Endodermal cell (in vitro differentiated cells): Measurements from ENCODE around the gene AIM2. TPM values are rescaled to one million over a fixed set of nuclear protein-coding genes. Genes with fewer than 3 reads are reported as not detected.

Experiments
- DNase-seq: peaks from one replicate; pipeline ENCODE4 v3.0.0-alpha.2; 2017
- H3K27ac ChIP-seq: 2 replicates; pipeline ENCODE4 v1.5.1; 2013; ENCODE audit warnings: mild to moderate bottlenecking, low read depth, low read length, moderate library complexity
- H3K27me3 ChIP-seq: 2 replicates; pipeline ENCODE4 v1.6.1; 2013; ENCODE audit warnings: mild to moderate bottlenecking, low read length, moderate library complexity; ENCODE audit not compliant: insufficient read depth, control insufficient read depth, poor library complexity, severe bottlenecking
- H3K36me3 ChIP-seq: 2 replicates; pipeline ENCODE4 v1.7.0; 2013; ENCODE audit warnings: mild to moderate bottlenecking, low read length, moderate library complexity; ENCODE audit not compliant: control insufficient read depth, insufficient read depth
- H3K4me1 ChIP-seq: one replicate; pipeline ENCODE4 v1.7.0; 2013; ENCODE audit warnings: low read length; ENCODE audit not compliant: control insufficient read depth, insufficient read depth
- H3K4me3 ChIP-seq: 2 replicates; pipeline ENCODE4 v1.5.1; 2013; ENCODE audit warnings: mild to moderate bottlenecking, low read length, moderate library complexity
- H3K9ac ChIP-seq: 2 replicates; pipeline ENCODE4 v1.6.1; 2013; ENCODE audit warnings: mild to moderate bottlenecking, low read length, moderate library complexity; ENCODE audit not compliant: poor library complexity, severe bottlenecking; ENCODE audit errors: extremely low read depth
- H3K9me3 ChIP-seq: 2 replicates; pipeline ENCODE4 v1.6.1; 2013; ENCODE audit warnings: mild to moderate bottlenecking, low read length, moderate library complexity; ENCODE audit not compliant: control insufficient read depth
- H3K27ac Mint-ChIP-seq: 2 replicates; pipeline ENCODE4 v1.8.0; 2020; ENCODE audit warnings: mixed read lengths
- H3K27me3 Mint-ChIP-seq: 2 replicates; pipeline ENCODE4 v1.8.0; 2021; ENCODE audit warnings: mild to moderate bottlenecking, mixed read lengths; ENCODE audit not compliant: insufficient read depth
- H3K36me3 Mint-ChIP-seq: 2 replicates; pipeline ENCODE4 v1.8.0; 2020; ENCODE audit warnings: low read depth, mixed read lengths
- H3K4me1 Mint-ChIP-seq: 2 replicates; pipeline ENCODE4 v1.8.0; 2020; ENCODE audit warnings: mixed read lengths
- H3K4me3 Mint-ChIP-seq: 2 replicates; pipeline ENCODE4 v1.8.0; 2020; ENCODE audit warnings: mild to moderate bottlenecking, moderate library complexity, mixed read lengths
- H3K9me3 Mint-ChIP-seq: 2 replicates; pipeline ENCODE4 v1.8.0; 2020; ENCODE audit warnings: mild to moderate bottlenecking, mixed read lengths
- WGBS, 2 experiments: methylation state at CpG; one replicate each; pipeline versions ENCODE4 v1.1.5 to v1.1.7; 2013; ENCODE audit warnings: missing lambda C conversion rate in 2 of 2, mixed read lengths in 1 of 2; ENCODE audit not compliant: insufficient coverage in 1 of 2, insufficient read length in 1 of 2; 5-methylcytosine and 5-hydroxymethylcytosine counted together
- total RNA-seq, 2 donors: library from RNA; stranded (reverse); fragmentation: NEBNext Ultra II Directional in 1 of 2; extraction: Animal tissue kit (Norgen Biotek cat#: 25700) in 1 of 2; gene quantifications; 2 replicates in 1 of 2; 3 replicates in 1 of 2; pipeline ENCODE4 v1.2.1, GENCODE V29; 2021
- TF ChIP-seq, protein P1 (sequence below): fragments of 200-600 bp; sonication (generic); conservative IDR thresholded peaks from 2 replicates; pipeline ENCODE4 v1.5.0; 2021; ENCODE audit warnings: antibody characterized with exemption, mild to moderate bottlenecking

Gene AIM2
- total RNA-seq, 2 donors from 2014 or later: 2.0 to 4.2 TPM

DNA sequence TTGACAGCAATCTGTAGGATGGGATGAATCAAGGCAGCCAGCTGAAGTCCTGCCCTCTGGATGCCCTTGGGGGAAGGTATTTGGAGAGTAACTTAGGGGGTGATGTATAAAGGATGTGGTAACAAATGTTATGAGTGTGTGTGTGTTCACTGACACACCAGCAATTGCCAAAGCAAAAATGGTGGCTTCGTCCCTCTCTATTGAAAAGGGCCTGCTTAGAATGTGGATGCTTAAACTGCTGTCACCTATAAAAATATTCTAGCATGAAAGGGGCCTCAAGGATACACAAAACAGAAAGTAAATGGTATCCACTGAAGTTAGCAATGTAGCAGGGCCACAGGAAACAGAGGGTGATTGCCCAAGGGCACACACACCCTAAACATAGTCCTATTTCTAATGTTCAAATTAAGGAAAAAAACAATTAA lies 15.1 kb upstream of the AIM2 start:
- TF ChIP-seq, protein P1, sequence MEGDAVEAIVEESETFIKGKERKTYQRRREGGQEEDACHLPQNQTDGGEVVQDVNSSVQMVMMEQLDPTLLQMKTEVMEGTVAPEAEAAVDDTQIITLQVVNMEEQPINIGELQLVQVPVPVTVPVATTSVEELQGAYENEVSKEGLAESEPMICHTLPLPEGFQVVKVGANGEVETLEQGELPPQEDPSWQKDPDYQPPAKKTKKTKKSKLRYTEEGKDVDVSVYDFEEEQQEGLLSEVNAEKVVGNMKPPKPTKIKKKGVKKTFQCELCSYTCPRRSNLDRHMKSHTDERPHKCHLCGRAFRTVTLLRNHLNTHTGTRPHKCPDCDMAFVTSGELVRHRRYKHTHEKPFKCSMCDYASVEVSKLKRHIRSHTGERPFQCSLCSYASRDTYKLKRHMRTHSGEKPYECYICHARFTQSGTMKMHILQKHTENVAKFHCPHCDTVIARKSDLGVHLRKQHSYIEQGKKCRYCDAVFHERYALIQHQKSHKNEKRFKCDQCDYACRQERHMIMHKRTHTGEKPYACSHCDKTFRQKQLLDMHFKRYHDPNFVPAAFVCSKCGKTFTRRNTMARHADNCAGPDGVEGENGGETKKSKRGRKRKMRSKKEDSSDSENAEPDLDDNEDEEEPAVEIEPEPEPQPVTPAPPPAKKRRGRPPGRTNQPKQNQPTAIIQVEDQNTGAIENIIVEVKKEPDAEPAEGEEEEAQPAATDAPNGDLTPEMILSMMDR: no peak
- Histone ChIP-seq H3K27me3 (no peaks in the 10 kb centered on the region), H3K4me1 (no peaks in the 10 kb centered on the region), H3K36me3 (no peaks in the 10 kb centered on the region), H3K9ac (no peak overlapping the region), H3K27ac (no peak overlapping the region), H3K4me3 (no peak overlapping the region), H3K9me3 (no peaks in the 10 kb centered on the region)
- Mint-ChIP-seq H3K27me3 (no peaks in the 10 kb centered on the region), H3K4me3 (no peak overlapping the region), H3K4me1 (no peaks in the 10 kb centered on the region), H3K27ac (no peak overlapping the region), H3K9me3 (no peaks in the 10 kb centered on the region), H3K36me3 (no peaks in the 10 kb centered on the region)
- 94% methylated on average over 1 of the region's 1 CpG; no CpG with 5 or more reads in 1 of the 2 experiments for WGBS, 2 experiments
- no peak for DNase-seq

DNA sequence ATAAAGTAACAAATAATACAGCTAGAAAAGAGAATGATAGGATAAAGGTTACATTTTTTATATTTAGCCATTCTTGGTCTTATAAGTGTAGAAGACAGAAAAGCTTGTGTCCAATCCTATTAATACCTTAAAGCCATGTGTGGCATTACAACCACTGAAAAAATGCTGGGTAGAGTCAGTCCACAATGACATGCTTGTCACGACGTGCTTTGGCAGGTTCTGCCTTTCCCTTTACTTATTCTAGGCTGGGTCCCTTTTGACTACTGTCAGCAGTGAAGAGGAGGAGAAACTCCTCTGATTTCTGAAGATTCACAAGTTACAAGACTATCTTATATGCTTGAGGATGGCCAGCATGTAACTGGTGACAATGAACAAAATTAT lies 14.6 kb upstream of the AIM2 start:
- H3K4me1 Mint-ChIP-seq: no peaks in the 10 kb centered on the region
- DNase-seq: no peak
- Histone ChIP-seq H3K4me3 (no peak overlapping the region), H3K27ac (no peak overlapping the region), H3K9me3 (no peaks in the 10 kb centered on the region), H3K27me3 (no peaks in the 10 kb centered on the region), H3K4me1 (no peaks in the 10 kb centered on the region), H3K9ac (no peak overlapping the region), H3K36me3 (no peaks in the 10 kb centered on the region)
- H3K27ac Mint-ChIP-seq: no peak overlapping the region
- H3K4me3 Mint-ChIP-seq: no peak overlapping the region
- no peaks in the 10 kb centered on the region for H3K36me3 Mint-ChIP-seq
- TF ChIP-seq, protein P1: no peak
- WGBS, 2 experiments: 89 to 100% methylated on average over 2 of the region's 2 CpGs
- no peaks in the 10 kb centered on the region for H3K27me3 Mint-ChIP-seq
- no peaks in the 10 kb centered on the region for H3K9me3 Mint-ChIP-seq

- no peak overlapping the region for H3K27ac Mint-ChIP-seq
- WGBS, 2 experiments: 97% methylated on average over 3 to 4 of the region's 4 CpGs
Observed at GRCh38 chr1:159090286-159091179, 14.0 kb upstream of the AIM2 start.

More at GRCh38 chr1:159090286-159091179, 14.0 kb upstream of the AIM2 start:
- H3K36me3 ChIP-seq: no peaks in the 10 kb centered on the region
- no peaks in the 10 kb centered on the region for H3K4me1 Mint-ChIP-seq
- H3K9me3 Mint-ChIP-seq: no peaks in the 10 kb centered on the region
- H3K9me3 ChIP-seq: no peaks in the 10 kb centered on the region
- no peaks in the 10 kb centered on the region for H3K36me3 Mint-ChIP-seq
- H3K27me3 ChIP-seq: no peaks in the 10 kb centered on the region
- H3K4me3 ChIP-seq: no peak overlapping the region
- TF ChIP-seq, protein P1: no peak
- H3K4me1 ChIP-seq: no peaks in the 10 kb centered on the region
- no peaks in the 10 kb centered on the region for H3K27me3 Mint-ChIP-seq
- H3K27ac ChIP-seq: no peak overlapping the region
- H3K9ac ChIP-seq: no peak overlapping the region
- DNase-seq: no peak
- H3K4me3 Mint-ChIP-seq: no peak overlapping the region
